RPMI7951 (cell line): ENCODE results near the gene SPG7. TPM values are rescaled to one million over a fixed set of nuclear protein-coding genes. Genes with fewer than 3 reads are reported as not detected.
A peak's percentile ranks its signal among the peaks of the same experiment; 100 is the strongest.

Source experiments
- DNase-seq: peaks from one replicate; pipeline ENCODE4 v3.0.0-alpha.2; 2012; ENCODE audit warnings: low read depth
- total RNA-seq: library from RNA; depleted of rRNA; stranded (reverse); fragments of >200 nt; shearing (Covaris generic); gene quantifications from 2 replicates; pipeline ENCODE4 v1.2.3, GENCODE V29; 2014

The SPG7 gene
- total RNA-seq, 1 experiment from 2014 or later: 50.3 TPM

GRCh38 chr16:89485701-89486246, 22.4 kb upstream of the SPG7 start:
- no peak for DNase-seq

DNA sequence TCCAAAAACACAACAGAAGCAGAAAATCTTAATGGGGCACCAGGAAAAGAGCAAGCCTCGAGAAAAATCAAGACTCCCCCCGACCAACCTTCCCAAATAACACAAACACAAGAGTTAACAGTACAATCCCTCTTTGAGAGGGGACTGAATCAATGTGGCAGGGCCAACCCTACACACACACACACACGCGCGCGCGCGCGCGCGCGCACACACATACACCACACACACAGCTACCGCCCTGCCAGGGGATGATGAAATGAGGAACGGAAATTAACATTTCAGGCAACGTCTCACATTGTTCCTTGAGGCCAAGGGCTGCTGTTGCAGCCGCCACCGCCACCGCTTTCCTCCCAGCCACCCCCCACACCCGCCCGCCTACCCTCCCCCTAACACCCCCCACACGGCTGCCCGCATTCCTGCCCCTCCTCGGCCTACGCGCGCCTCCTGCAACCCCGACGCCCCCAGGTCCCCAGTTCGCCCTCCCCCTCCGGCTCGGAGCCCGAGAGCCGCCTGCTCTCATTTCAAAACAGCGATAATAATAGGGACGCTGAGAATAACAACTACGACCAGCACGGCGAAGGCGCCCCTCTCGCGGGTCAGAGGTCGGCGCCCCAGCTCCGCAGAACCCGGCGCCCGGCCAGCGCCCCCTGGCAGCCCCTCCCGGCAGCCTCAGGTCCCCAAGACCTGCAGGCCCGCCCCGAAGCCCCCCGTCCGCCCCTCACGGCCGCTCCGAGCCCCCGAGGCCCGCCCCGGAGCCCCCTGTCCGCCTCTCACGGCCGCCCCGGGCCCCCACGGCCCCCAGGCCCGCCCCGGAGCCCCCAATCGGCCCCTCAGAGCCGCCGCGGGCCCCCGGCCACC, 18.9 kb upstream of the SPG7 start:
- DNase-seq: peak; percentile 94

GRCh38 chr16:89489898-89490438, 18.2 kb upstream of the SPG7 start:
- no peak for DNase-seq

DNA sequence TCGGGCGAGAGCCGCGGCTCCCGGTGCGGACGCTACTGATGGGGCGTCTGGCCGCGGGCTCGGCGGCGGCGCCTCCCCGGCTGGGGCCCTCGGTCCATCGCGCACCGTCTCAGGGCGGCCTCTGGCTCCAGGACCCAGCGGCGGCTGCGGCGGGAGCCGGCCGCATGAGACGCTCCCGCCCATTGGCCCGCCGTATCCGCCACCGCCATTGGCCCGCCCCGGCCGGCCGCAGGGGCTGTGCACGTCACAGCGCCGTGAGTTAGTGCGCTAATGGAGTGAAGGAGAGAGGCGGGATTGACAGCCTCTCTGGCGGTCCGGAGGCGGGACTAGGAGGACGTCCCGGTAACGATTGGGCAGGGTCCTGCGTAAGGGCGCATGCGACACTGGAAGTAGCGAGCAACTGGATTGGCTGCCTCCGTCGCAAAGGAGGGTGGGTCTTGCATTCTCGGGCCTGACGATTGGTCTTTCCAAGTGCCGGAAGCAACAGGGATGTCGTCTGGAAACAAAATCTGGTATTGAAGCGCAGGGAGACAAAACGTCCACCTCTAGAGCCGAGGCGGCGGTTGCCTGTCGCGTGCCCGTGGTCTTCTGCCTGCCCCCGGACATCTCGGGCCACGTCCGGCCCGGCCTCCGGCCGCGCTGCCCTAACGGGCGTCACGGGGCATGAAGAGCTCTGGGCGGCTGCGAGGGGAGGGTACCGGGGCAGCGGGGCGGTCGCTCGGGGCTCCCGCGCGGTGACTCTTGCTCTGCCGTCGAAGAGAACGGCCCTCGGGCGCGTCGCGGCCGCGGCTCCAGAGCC, 17.6 kb upstream of the SPG7 start, which contains the start of gene ANKRD11:
TSS of gene ANKRD11 (minus strand) at position 123 of the 799 bp plus-strand sequence. CDS start 173,542 bp downstream, outside the sequence.
- DNase-seq: peak; percentile 100

DNA sequence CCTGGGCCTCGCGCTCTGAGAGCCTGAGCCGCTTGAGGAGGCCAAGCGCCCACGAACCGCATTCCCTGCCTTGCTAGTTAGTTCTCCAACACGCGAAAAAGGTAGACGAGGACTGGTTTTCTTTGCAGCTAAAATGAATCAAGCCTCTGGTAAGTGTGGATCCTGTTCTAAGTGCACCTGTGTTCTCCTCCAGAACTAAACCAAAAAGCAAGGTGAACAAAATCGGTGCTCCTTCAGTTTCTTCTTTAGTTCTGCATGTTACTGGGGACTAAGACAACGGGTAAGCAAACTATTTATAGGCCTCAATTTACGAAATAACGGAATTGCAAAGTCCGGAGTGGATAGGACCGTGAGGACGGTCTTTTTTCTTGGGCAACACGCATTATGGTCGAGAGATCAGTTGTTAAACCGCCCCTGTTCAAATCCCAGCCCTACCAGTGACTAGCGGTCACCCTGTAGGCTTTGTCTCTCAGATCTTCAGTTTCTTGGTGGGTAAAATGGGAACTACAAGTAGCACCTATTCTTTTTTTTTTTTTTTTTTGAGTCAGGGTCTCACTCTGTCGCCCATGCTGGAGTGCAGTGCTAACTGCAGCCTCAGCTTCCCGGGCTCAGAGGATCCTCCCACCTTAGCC, 16.8 kb upstream of the SPG7 start:
- peak; percentile 34 for DNase-seq

- DNase-seq: no peak
These were observed 16.1 kb upstream of the SPG7 start for GRCh38 chr16:89491974-89492687.

GRCh38 chr16:89493776-89494175, 14.4 kb upstream of the SPG7 start:
- no peak for DNase-seq

DNA sequence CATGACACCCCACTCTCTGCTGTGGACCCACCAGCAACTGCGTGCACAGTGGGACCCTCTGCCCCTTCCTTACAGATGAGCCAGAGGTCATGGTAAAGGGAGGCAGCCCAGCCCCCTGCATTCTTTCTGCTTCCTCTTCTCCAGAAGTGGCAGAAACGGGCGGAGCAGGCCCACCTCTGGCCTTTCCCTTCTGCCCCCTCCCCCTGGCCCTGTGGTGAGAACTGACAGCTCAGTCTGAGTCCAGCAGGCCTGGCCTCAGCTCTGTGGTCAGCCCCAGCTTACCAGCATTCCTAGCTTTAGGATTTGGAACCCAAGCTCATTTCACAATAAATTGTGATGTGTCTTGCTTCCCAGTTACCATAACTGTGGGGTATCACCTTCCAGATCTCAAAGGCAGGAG, 13.1 kb upstream of the SPG7 start:
- peak; percentile 62 for DNase-seq

GRCh38 chr16:89498839-89499238, 9.4 kb upstream of the SPG7 start:
- DNase-seq: peak; percentile 92

DNA sequence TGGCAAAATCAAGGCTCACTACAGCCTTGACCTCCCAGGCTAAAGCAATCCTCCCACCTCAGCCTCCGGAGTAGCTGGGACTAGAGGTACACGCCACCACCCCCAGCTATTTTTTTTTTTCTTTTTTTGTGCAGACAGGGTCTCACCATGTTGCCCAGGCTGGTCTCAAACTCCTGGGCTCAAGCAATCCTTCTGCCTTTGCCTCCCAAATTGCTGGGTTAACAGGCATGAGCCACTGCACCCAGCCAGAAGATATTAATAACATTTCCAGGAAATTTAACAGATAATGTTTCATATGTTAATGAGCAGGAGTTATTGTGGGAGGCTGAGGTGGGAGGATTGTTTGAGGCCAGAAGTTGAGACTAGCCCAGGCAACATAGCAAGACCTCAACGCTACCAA, 8.4 kb upstream of the SPG7 start:
- no peak for DNase-seq

- no peak for DNase-seq
These were observed 5.9 kb upstream of the SPG7 start for GRCh38 chr16:89502081-89502843.

- DNase-seq: no peak
These were observed 4.1 kb upstream of the SPG7 start for GRCh38 chr16:89504091-89504490.

- peak; percentile 79 for DNase-seq
These were observed 2.7 kb upstream of the SPG7 start for GRCh38 chr16:89505204-89506112.

DNA sequence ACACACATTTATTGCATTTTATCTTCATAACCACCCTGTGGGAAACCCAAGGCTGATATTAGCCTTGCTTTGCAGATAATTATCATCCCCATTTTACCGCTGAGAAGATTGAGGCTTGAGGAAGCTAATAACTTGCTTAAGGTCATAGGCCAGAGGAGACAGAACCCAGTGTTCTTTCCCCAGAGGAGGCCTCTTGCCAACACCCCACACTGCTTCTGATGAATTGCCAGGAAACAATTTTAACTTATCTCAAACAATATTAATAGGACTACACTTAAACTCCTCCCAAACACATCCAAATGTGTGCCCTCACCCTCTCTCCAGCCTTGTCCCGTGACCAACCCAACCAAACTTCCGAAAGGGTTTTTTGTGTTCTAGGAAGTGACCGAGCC, 2.1 kb upstream of the SPG7 start:
- peak; percentile 21 for DNase-seq

GRCh38 chr16:89506791-89507191, 1.4 kb upstream of the SPG7 start:
- DNase-seq: peak; percentile 37

DNA sequence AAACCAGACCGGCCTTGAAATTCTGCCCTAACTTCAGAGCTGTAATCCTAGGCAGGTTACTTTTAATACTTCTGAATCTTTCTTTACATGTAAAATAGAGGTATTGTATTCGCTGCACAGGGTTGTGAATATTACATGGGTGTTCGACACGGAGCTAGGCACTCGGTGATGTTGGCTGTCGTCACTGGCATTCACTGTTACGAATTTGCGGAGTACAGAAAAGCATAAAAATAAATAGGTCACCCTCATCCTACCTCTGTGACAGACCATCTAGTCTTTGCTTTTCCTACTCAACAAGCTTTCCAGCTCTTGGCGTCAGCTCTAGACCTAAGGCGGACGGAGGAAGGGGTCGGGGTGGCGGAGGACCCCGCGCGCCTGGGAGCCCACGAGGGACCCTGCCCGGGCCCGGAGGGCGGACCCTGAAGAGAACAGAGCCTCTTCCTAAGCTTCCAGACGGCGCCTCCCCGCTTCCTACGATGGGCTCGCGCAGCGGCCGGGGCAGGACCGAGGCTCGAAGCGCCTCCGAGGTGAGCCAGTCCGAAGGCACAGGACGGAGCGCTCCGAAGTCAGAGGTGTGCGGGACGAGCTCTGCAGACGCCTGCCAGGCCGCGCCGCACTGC, 879 bp upstream of the SPG7 start:
- DNase-seq: peak; percentile 13

GRCh38 chr16:89510526-89510925, 2.3 kb downstream of the SPG7 start:
- DNase-seq: no peak

DNA sequence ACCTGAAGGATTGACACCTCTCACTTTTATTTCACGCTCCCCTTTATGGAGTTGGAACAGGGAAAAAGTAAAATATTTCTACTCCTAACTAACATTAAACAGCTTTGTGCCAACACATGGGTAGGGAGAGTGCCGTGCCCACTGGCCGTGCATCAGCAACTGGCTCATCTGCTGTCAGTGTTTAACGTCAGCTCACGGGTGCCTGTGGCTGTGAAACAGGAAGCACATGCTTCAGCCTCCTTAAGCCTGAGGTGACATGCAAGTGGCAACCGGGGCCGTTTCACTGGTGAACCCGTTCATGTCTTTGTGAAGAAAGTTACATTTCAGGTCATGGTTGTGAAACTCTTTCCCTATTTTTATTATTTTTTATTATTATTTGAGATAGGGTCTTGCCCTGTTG, 3.2 kb downstream of the SPG7 start:
- no peak for DNase-seq

DNA sequence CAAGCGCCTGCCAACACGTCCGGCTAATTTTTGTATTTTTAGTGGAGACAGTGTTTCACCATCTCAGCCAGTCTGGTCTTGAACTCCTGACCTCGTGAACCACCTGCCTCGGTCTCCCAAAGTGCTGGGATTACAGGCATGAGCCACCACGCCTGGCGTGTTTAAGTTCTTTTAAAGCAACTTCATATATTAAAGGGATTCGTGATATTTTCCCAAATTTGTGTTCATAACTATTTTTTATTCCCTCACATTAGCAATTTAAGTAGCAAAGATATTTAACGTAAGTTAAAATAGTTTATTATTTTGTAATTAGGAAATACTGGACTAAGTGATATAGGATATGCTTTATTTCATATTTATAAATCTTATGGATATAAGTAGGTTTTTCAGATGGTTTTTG, 4.2 kb downstream of the SPG7 start:
- DNase-seq: no peak
